GM23338 (cell line): ENCODE measurements around the gene CENPX. TPM values are rescaled to one million over a fixed set of nuclear protein-coding genes. Genes with fewer than 3 reads are reported as not detected.

ENCODE experiments used
- CREB1 ChIP-seq: fragments of 250-450 bp; sonication (Bioruptor Pico); IDR thresholded peaks from 2 replicates; pipeline ENCODE4 v1.5.0; 2020; ENCODE audit warnings: low read depth, mild to moderate bottlenecking, moderate library complexity
- CTCF ChIP-seq, 2 experiments: fragments of 200-600 bp in 1 of 2; sonication (generic) in 1 of 2; conservative IDR thresholded peaks; 2 replicates each; pipeline versions ENCODE4 v1.5.1 to v1.6.1; 2016 to 2017; ENCODE audit warnings: antibody characterized with exemption in 2 of 2, low read depth in 2 of 2, mild to moderate bottlenecking in 2 of 2, moderate library complexity in 1 of 2
- ETS1 ChIP-seq: IDR thresholded peaks from 2 replicates; pipeline ENCODE4 v1.6.1; 2016; ENCODE audit warnings: antibody characterized with exemption
- EZH2 ChIP-seq: fragments of 200-600 bp; sonication (generic); IDR thresholded peaks from one replicate; pipeline ENCODE4 v1.8.0; 2017; ENCODE audit warnings: antibody characterized with exemption, mild to moderate bottlenecking, low read depth; ENCODE audit not compliant: unreplicated experiment
- JUNB ChIP-seq: IDR thresholded peaks from one replicate; pipeline ENCODE4 v1.6.1; 2016; ENCODE audit warnings: antibody characterized with exemption; ENCODE audit not compliant: unreplicated experiment
- NANOG ChIP-seq: IDR thresholded peaks from 2 replicates; pipeline ENCODE4 v1.6.1; 2016; ENCODE audit warnings: antibody characterized with exemption, borderline replicate concordance
- POLR2AphosphoS5 ChIP-seq: IDR thresholded peaks from 2 replicates; pipeline ENCODE4 v1.6.1; 2016; ENCODE audit warnings: antibody characterized with exemption, low read depth
- STAT1 ChIP-seq: IDR thresholded peaks from one replicate; pipeline ENCODE4 v1.6.1; 2016; ENCODE audit warnings: antibody characterized with exemption; ENCODE audit not compliant: unreplicated experiment
- ZNF114 ChIP-seq: fragments of 250-450 bp; sonication (Bioruptor Pico); IDR thresholded peaks from 2 replicates; pipeline ENCODE4 v1.5.0; 2020; ENCODE audit warnings: mild to moderate bottlenecking, moderate library complexity
- ZNF331 ChIP-seq: fragments of 250-450 bp; sonication (Bioruptor Pico); IDR thresholded peaks from 2 replicates; pipeline ENCODE4 v1.5.0; 2020; ENCODE audit warnings: low read depth, mild to moderate bottlenecking, moderate library complexity
- ZNF462 ChIP-seq: fragments of 250-450 bp; sonication (Bioruptor Pico); IDR thresholded peaks from 2 replicates; pipeline ENCODE4 v1.5.0; 2020; ENCODE audit warnings: mild to moderate bottlenecking, moderate library complexity
- polyA plus RNA-seq: library from polyadenylated mRNA; unstranded; fragments of >200 nt; fragmentation: Nextera tagmentation; extraction: Ambion mirVana; gene quantifications from 2 replicates; pipeline ENCODE4 v1.2.1, GENCODE V29; 2016
- total RNA-seq: library from RNA; depleted of rRNA; stranded (reverse); fragments of >200 nt; shearing (Covaris generic); gene quantifications from 2 replicates; pipeline ENCODE4 v1.2.3, GENCODE V29; 2014

Gene CENPX
- total and polyA plus RNA-seq, 2 experiments from 2014 or later, result 114 to 157 TPM

- TF ChIP-seq ZNF462 (CRISPR knock-in tag) (no peak), CTCF (conservative IDR thresholded peaks at IDR 0.05; ENCODE audit: low read depth in 2 of 2) (no peak), POLR2AphosphoS5 (no peak), STAT1 (no peak), ZNF331 (CRISPR knock-in tag) (no peak), ZNF114 (no peak), CREB1 (CRISPR knock-in tag) (no peak), JUNB (no peak), EZH2 (no peak), NANOG (no peak), ETS1 (no peak)
Observed at GRCh38 chr17:82053556-82054263, 31.0 kb upstream of the CENPX start (continued).
